Measurements from ENCODE around the gene ZRANB1.

Gene ZRANB1

GRCh38 chr10:124989526-124989925 lies 47.6 kb downstream of the ZRANB1 start:
- Mint-ChIP-seq H3K9me3 (no peaks in the 10 kb centered on the region), H3K27ac (no peak overlapping the region), H3K36me3 (ENCODE audit: low read depth) (peaks cover 92% of the 10 kb centered on the region), H3K4me1 (peaks cover 5% of the 10 kb centered on the region), H3K27me3 (ENCODE audit: low read depth, poor library complexity) (no peaks in the 10 kb centered on the region), H3K4me3 (no peak overlapping the region)
- DNase-seq: no peak
- no peak for TF ChIP-seq CTCF (IDR thresholded peaks at IDR 0.05)

- H3K27me3 Mint-ChIP-seq (ENCODE audit: low read depth, poor library complexity): no peaks in the 10 kb centered on the region
- no peak for DNase-seq
- H3K9me3 Mint-ChIP-seq: no peaks in the 10 kb centered on the region
- peak overlapping the region; percentile 64 for H3K27ac Mint-ChIP-seq
- H3K36me3 Mint-ChIP-seq (ENCODE audit: low read depth): peaks cover 88% of the 10 kb centered on the region
- TF ChIP-seq CTCF (IDR thresholded peaks at IDR 0.05): no peak
- H3K4me1 Mint-ChIP-seq: peaks cover 5% of the 10 kb centered on the region
- H3K4me3 Mint-ChIP-seq: no peak overlapping the region
Measured at GRCh38 chr10:124990671-124991625, 49.0 kb downstream of the ZRANB1 start.

- Mint-ChIP-seq H3K9me3 (no peaks in the 10 kb centered on the region), H3K4me3 (no peak overlapping the region), H3K4me1 (peaks cover 5% of the 10 kb centered on the region), H3K36me3 (ENCODE audit: low read depth) (peaks cover 87% of the 10 kb centered on the region), H3K27me3 (ENCODE audit: low read depth, poor library complexity) (no peaks in the 10 kb centered on the region), H3K27ac (no peak overlapping the region)
- DNase-seq: no peak
- TF ChIP-seq CTCF (IDR thresholded peaks at IDR 0.05): no peak
Measured at GRCh38 chr10:124991835-124992234, 49.9 kb downstream of the ZRANB1 start.

GRCh38 chr10:124992462-124993344 lies 50.8 kb downstream of the ZRANB1 start:
- Mint-ChIP-seq H3K36me3 (ENCODE audit: low read depth) (peaks cover 88% of the 10 kb centered on the region), H3K4me3 (no peak overlapping the region), H3K27ac (peak overlapping the region; percentile 58), H3K27me3 (ENCODE audit: low read depth, poor library complexity) (no peaks in the 10 kb centered on the region), H3K4me1 (peaks cover under 1% of the 10 kb centered on the region), H3K9me3 (no peaks in the 10 kb centered on the region)
- peak; percentile 54 for TF ChIP-seq CTCF (IDR thresholded peaks at IDR 0.05)
- peak; percentile 51 for DNase-seq

GRCh38 chr10:124993345-124993708 lies 51.4 kb downstream of the ZRANB1 start:
- Mint-ChIP-seq H3K27ac (peak overlapping the region; percentile 58), H3K36me3 (ENCODE audit: low read depth) (peaks cover 84% of the 10 kb centered on the region), H3K27me3 (ENCODE audit: low read depth, poor library complexity) (no peaks in the 10 kb centered on the region), H3K4me1 (no peaks in the 10 kb centered on the region), H3K9me3 (no peaks in the 10 kb centered on the region), H3K4me3 (no peak overlapping the region)
- no peak for TF ChIP-seq CTCF (IDR thresholded peaks at IDR 0.05)
- no peak for DNase-seq

All from nephron progenitor cell (in vitro differentiated cells).